NCI-H128 (cell line): ENCODE data around the gene AP4B1.
"Not testable (repeated sequence)": the region's sequence is repeated elsewhere in the genome, so short reads cannot be mapped to it uniquely, and the experiment has no call there.

Experiments used
- DNase-seq: peaks from one replicate; lab custom pipeline; 2025; ENCODE audit not compliant: unreplicated experiment; lab: John Stamatoyannopoulos, UW

Gene AP4B1

GRCh38 chr1:113858982-113859381 is 45.6 kb downstream of the AP4B1 start:
- no peak for DNase-seq

GRCh38 chr1:113858418-113858817 is 46.2 kb downstream of the AP4B1 start:
- DNase-seq, result no peak

GRCh38 chr1:113857776-113858175 is 46.8 kb downstream of the AP4B1 start:
- DNase-seq, result no peak

GRCh38 chr1:113856401-113856790 is 48.2 kb downstream of the AP4B1 start:
- no peak for DNase-seq

- DNase-seq, result no peak
Observed at GRCh38 chr1:113855630-113856400, 48.8 kb downstream of the AP4B1 start.

GRCh38 chr1:113854234-113854633 is 50.4 kb downstream of the AP4B1 start:
- no peak for DNase-seq

- not testable (repeated sequence) for DNase-seq
Observed at GRCh38 chr1:113852694-113853093, 51.9 kb downstream of the AP4B1 start.

- no peak for DNase-seq
Observed at GRCh38 chr1:113850127-113850796, 54.3 kb downstream of the AP4B1 start.

GRCh38 chr1:113849072-113849471 is 55.5 kb downstream of the AP4B1 start:
- no peak for DNase-seq

- no peak for DNase-seq
Observed at GRCh38 chr1:113846391-113847035, 58.1 kb downstream of the AP4B1 start.
